Urinary bladder (tissue), 4 donors: ENCODE data around the gene TMEM131L. TPM values are rescaled to one million over a fixed set of nuclear protein-coding genes. Genes with fewer than 3 reads are reported as not detected.
"Not testable (repeated sequence)": the region's sequence is repeated elsewhere in the genome, so short reads cannot be mapped to it uniquely, and the experiment has no call there.

Experiments
- DNase-seq: peaks from one replicate; pipeline ENCODE4 v3.0.0-alpha.2; 2015; ENCODE audit errors: extremely low spot score
- H3K27ac ChIP-seq: one replicate; pipeline ENCODE4 v1.5.1; 2013; ENCODE audit warnings: low read depth, mild to moderate bottlenecking, moderate library complexity
- H3K36me3 ChIP-seq: one replicate; pipeline ENCODE4 v1.6.1; 2013; ENCODE audit warnings: mild to moderate bottlenecking, moderate library complexity; ENCODE audit not compliant: insufficient read depth
- H3K4me1 ChIP-seq: one replicate; pipeline ENCODE4 v1.6.1; 2013; ENCODE audit warnings: mild to moderate bottlenecking, moderate library complexity; ENCODE audit not compliant: insufficient read depth
- H3K4me3 ChIP-seq: one replicate; pipeline ENCODE4 v1.5.1; 2013; ENCODE audit warnings: low read depth, low read length
- WGBS: extraction: QIAGEN DNeasy Blood & Tissue Kit; methylation state at CpG from one replicate; pipeline ENCODE4 v1.1.7; 2013; 5-methylcytosine and 5-hydroxymethylcytosine counted together
- polyA plus RNA-seq: library from polyadenylated mRNA; stranded (reverse); fragments of 200-250 nt; gene quantifications from one replicate; pipeline ENCODE4 v1.2.3, GENCODE V29; 2013
- total RNA-seq: library from RNA; depleted of rRNA; stranded (reverse); fragments of >200 nt; gene quantifications from one replicate; pipeline ENCODE4 v1.2.3, GENCODE V29; 2014
- donor health status: healthy with polysubstance abuse.
- donor health status: healthy.

Gene TMEM131L
- total and polyA plus RNA-seq, 2 donors = 9.6 to 70.0 TPM

GRCh38 chr4:153458969-153459368 lies 7.2 kb upstream of the TMEM131L start:
- no peak for DNase-seq
- Histone ChIP-seq H3K4me1 (no peaks in the 10 kb centered on the region), H3K4me3 (no peak overlapping the region), H3K27ac (no peak overlapping the region), H3K36me3 (no peaks in the 10 kb centered on the region)
- WGBS = 40% methylated on average over 1 of the region's 1 CpG

GRCh38 chr4:153461549-153461948 lies 4.6 kb upstream of the TMEM131L start:
- not testable (repeated sequence) for H3K4me3 ChIP-seq, H3K4me1 ChIP-seq, DNase-seq, H3K27ac ChIP-seq, H3K36me3 ChIP-seq
- WGBS = 96% methylated on average over 4 of the region's 4 CpGs

- 23% methylated on average over 1 of the region's 1 CpG for WGBS
- Histone ChIP-seq H3K27ac (no peak overlapping the region), H3K4me3 (no peak overlapping the region), H3K4me1 (no peaks in the 10 kb centered on the region), H3K36me3 (no peaks in the 10 kb centered on the region)
- no peak for DNase-seq
Observed at GRCh38 chr4:153464068-153464467, 2.1 kb upstream of the TMEM131L start.

GRCh38 chr4:153465140-153465539 lies 1.0 kb upstream of the TMEM131L start:
- 42% methylated on average over 4 of the region's 4 CpGs for WGBS
- Histone ChIP-seq H3K36me3 (no peaks in the 10 kb centered on the region), H3K27ac (no peak overlapping the region), H3K4me3 (peak overlapping the region; percentile 90), H3K4me1 (no peaks in the 10 kb centered on the region)
- DNase-seq = no peak

GRCh38 chr4:153465615-153466080 lies 512 bp upstream of the TMEM131L start:
- DNase-seq = no peak
- peak overlapping the region; percentile 90 for H3K4me3 ChIP-seq
- H3K4me1 ChIP-seq = no peaks in the 10 kb centered on the region
- WGBS = under 1% methylated on average over 31 of the region's 31 CpGs
- H3K27ac ChIP-seq = peak overlapping the region; percentile 28
- H3K36me3 ChIP-seq = no peaks in the 10 kb centered on the region

- DNase-seq = no peak
- no peaks in the 10 kb centered on the region for H3K4me1 ChIP-seq
- peak overlapping the region; percentile 90 for H3K4me3 ChIP-seq
- 2% methylated on average over 43 of the region's 43 CpGs for WGBS
- no peaks in the 10 kb centered on the region for H3K36me3 ChIP-seq
- H3K27ac ChIP-seq = no peak overlapping the region
Observed at GRCh38 chr4:153466949-153467896, 1.1 kb downstream of the TMEM131L start.

GRCh38 chr4:153467897-153468262 lies 1.7 kb downstream of the TMEM131L start:
- Histone ChIP-seq H3K4me3 (peak overlapping the region; percentile 90), H3K27ac (no peak overlapping the region), H3K36me3 (no peaks in the 10 kb centered on the region), H3K4me1 (no peaks in the 10 kb centered on the region)
- DNase-seq = no peak
- WGBS = 7% methylated on average over 4 of the region's 4 CpGs

- H3K27ac ChIP-seq = no peak overlapping the region
- H3K4me3 ChIP-seq = peak overlapping the region; percentile 90
- 76% methylated on average over 1 of the region's 1 CpG for WGBS
- H3K4me1 ChIP-seq = no peaks in the 10 kb centered on the region
- DNase-seq = no peak
- H3K36me3 ChIP-seq = no peaks in the 10 kb centered on the region
Observed at GRCh38 chr4:153468587-153468986, 2.4 kb downstream of the TMEM131L start.

- WGBS = 56% methylated on average over 2 of the region's 2 CpGs
- no peak overlapping the region for H3K27ac ChIP-seq
Observed at GRCh38 chr4:153469031-153469430, 2.9 kb downstream of the TMEM131L start.

GRCh38 chr4:153471071-153471697 lies 5.0 kb downstream of the TMEM131L start:
- H3K4me1 ChIP-seq, H3K27ac ChIP-seq, DNase-seq, H3K36me3 ChIP-seq, H3K4me3 ChIP-seq: not testable (repeated sequence)
- 88% methylated on average over 9 of the region's 9 CpGs for WGBS

More at GRCh38 chr4:153469031-153469430, 2.9 kb downstream of the TMEM131L start:
- no peak overlapping the region for H3K4me3 ChIP-seq
- DNase-seq = no peak
- no peaks in the 10 kb centered on the region for H3K36me3 ChIP-seq
- no peaks in the 10 kb centered on the region for H3K4me1 ChIP-seq

GRCh38 chr4:153471698-153472093 lies 5.5 kb downstream of the TMEM131L start:
- Histone ChIP-seq H3K27ac (no peak overlapping the region), H3K4me1 (no peaks in the 10 kb centered on the region), H3K36me3 (no peaks in the 10 kb centered on the region), H3K4me3 (no peak overlapping the region)
- no peak for DNase-seq
- 78% methylated on average over 5 of the region's 5 CpGs for WGBS

- WGBS = 95% methylated on average over 5 of the region's 5 CpGs
- H3K36me3 ChIP-seq = no peaks in the 10 kb centered on the region
- H3K4me3 ChIP-seq = no peak overlapping the region
- no peaks in the 10 kb centered on the region for H3K4me1 ChIP-seq
- DNase-seq = no peak
- no peak overlapping the region for H3K27ac ChIP-seq
Observed at GRCh38 chr4:153472122-153473037, 6.2 kb downstream of the TMEM131L start.

- DNase-seq = no peak
- Histone ChIP-seq H3K4me3 (no peak overlapping the region), H3K4me1 (no peaks in the 10 kb centered on the region), H3K27ac (no peak overlapping the region), H3K36me3 (no peaks in the 10 kb centered on the region)
- 98% methylated on average over 4 of the region's 4 CpGs for WGBS
Observed at GRCh38 chr4:153474251-153474650, 8.1 kb downstream of the TMEM131L start.
